ENCODE measurements around the gene SSR1. TPM values are rescaled to one million over a fixed set of nuclear protein-coding genes. Genes with fewer than 3 reads are reported as not detected.
"Not testable (repeated sequence)": the region's sequence is repeated elsewhere in the genome, so short reads cannot be mapped to it uniquely, and the experiment has no call there.

SSR1 gene
- polyA plus RNA-seq, 1 experiment: 375 TPM

GRCh38 chr6:7276199-7276524 lies 36.8 kb downstream of the SSR1 start:
- DNase-seq (ENCODE audit: low read depth, low spot score): no peak
- ChIA-PET CTCF (interaction anchor here (0.7 to 5.4 kb wide), 21 partner anchors 8 to 783 kb away, joined by 3 to 70 read pairs (median 6); no protein-coding TSS in a partner anchor), POLR2A (interaction anchor here (0.6 to 0.7 kb wide), 2 partner anchors 113 to 562 kb away, joined by 3 read pairs; partner anchors contain the start of genes CAGE1 and RIOK1)
- no peak overlapping the region for H3K4me3 ChIP-seq (ENCODE audit: low read depth, low read length)
- no peaks in the 10 kb centered on the region for H3K27me3 ChIP-seq (ENCODE audit: control insufficient read depth, insufficient read depth, low read length)
- H3K9me3 ChIP-seq (ENCODE audit: control insufficient read depth, insufficient read depth, low read length): no peaks in the 10 kb centered on the region
- no peak overlapping the region for H3K27ac ChIP-seq (ENCODE audit: low read depth, low read length)
- TF ChIP-seq CTCF (IDR thresholded peaks at IDR 0.05; ENCODE audit: low read depth, low read length): no peak

- POLR2A ChIA-PET: interaction anchor here (0.6 kb wide), 1 partner anchor 341 kb away, joined by 5 read pairs; no protein-coding TSS in a partner anchor
- CTCF ChIA-PET: interaction anchor here (0.8 to 5.4 kb wide), 21 partner anchors 8 to 597 kb away, joined by 3 to 70 read pairs (median 7); partner anchors contain the start of genes CAGE1, RIOK1 and SNRNP48
Observed at GRCh38 chr6:7274525-7274924, 38.5 kb downstream of the SSR1 start.

GRCh38 chr6:7273709-7274108 lies 39.3 kb downstream of the SSR1 start:
- no peaks in the 10 kb centered on the region for H3K9me3 ChIP-seq (ENCODE audit: control insufficient read depth, insufficient read depth, low read length)
- H3K4me3 ChIP-seq (ENCODE audit: low read depth, low read length): no peak overlapping the region
- ChIA-PET POLR2A (no interaction called here), CTCF (interaction anchor here (3.1 to 5.4 kb wide), 3 partner anchors 13 to 342 kb away, joined by 15 to 70 read pairs (median 65); no protein-coding TSS in a partner anchor)
- H3K27me3 ChIP-seq (ENCODE audit: control insufficient read depth, insufficient read depth, low read length): no peaks in the 10 kb centered on the region
- no peak for TF ChIP-seq CTCF (IDR thresholded peaks at IDR 0.05; ENCODE audit: low read depth, low read length)
- no peak overlapping the region for H3K27ac ChIP-seq (ENCODE audit: low read depth, low read length)
- DNase-seq (ENCODE audit: low read depth, low spot score): no peak

More at GRCh38 chr6:7274525-7274924, 38.5 kb downstream of the SSR1 start:
- H3K27me3 ChIP-seq (ENCODE audit: control insufficient read depth, insufficient read depth, low read length); H3K4me3 ChIP-seq (ENCODE audit: low read depth, low read length); H3K9me3 ChIP-seq (ENCODE audit: control insufficient read depth, insufficient read depth, low read length); H3K27ac ChIP-seq (ENCODE audit: low read depth, low read length); DNase-seq (ENCODE audit: low read depth, low spot score): not testable (repeated sequence)

- ChIA-PET CTCF (interaction anchor here (1.3 to 1.4 kb wide), 2 partner anchors 27 to 344 kb away, joined by 3 read pairs; no protein-coding TSS in a partner anchor), POLR2A (interaction anchor here (0.7 kb wide), 1 partner anchor 57 kb away, joined by 10 read pairs; no protein-coding TSS in a partner anchor)
- no peak for DNase-seq (ENCODE audit: low read depth, low spot score)
- Histone ChIP-seq H3K27ac (ENCODE audit: low read depth, low read length) (no peak overlapping the region), H3K4me3 (ENCODE audit: low read depth, low read length) (no peak overlapping the region), H3K9me3 (ENCODE audit: control insufficient read depth, insufficient read depth, low read length) (peaks cover 2% of the 10 kb centered on the region), H3K27me3 (ENCODE audit: control insufficient read depth, insufficient read depth, low read length) (no peaks in the 10 kb centered on the region)
- no peak for TF ChIP-seq CTCF (IDR thresholded peaks at IDR 0.05; ENCODE audit: low read depth, low read length)
Observed at GRCh38 chr6:7271205-7271534, 41.8 kb downstream of the SSR1 start.

- no peak for TF ChIP-seq CTCF (IDR thresholded peaks at IDR 0.05; ENCODE audit: low read depth, low read length)
- Histone ChIP-seq H3K27ac (ENCODE audit: low read depth, low read length) (no peak overlapping the region), H3K9me3 (ENCODE audit: control insufficient read depth, insufficient read depth, low read length) (peaks cover 4% of the 10 kb centered on the region), H3K4me3 (ENCODE audit: low read depth, low read length) (no peak overlapping the region), H3K27me3 (ENCODE audit: control insufficient read depth, insufficient read depth, low read length) (no peaks in the 10 kb centered on the region)
- POLR2A ChIA-PET: interaction anchor here (0.7 kb wide), 1 partner anchor 56 kb away, joined by 10 read pairs; no protein-coding TSS in a partner anchor
- no peak for DNase-seq (ENCODE audit: low read depth, low spot score)
- CTCF ChIA-PET: interaction anchor here (0.7 to 1.4 kb wide), 3 partner anchors 10 to 344 kb away, joined by 3 read pairs; no protein-coding TSS in a partner anchor
Observed at GRCh38 chr6:7270320-7271204, 42.4 kb downstream of the SSR1 start.

All from AG04450 (cell line).